RCC 7860 (cell line): ENCODE data around the gene GPS1.

Experiments
- DNase-seq: peaks from one replicate; pipeline ENCODE4 v3.0.0-alpha.2; 2015; ENCODE audit warnings: low spot score
- FAIRE-seq: peaks from 2 replicates; lab custom pipeline; 2012; peaks lifted over from hg19 to GRCh38; lab: Jason Lieb, UNC

The GPS1 gene

DNA sequence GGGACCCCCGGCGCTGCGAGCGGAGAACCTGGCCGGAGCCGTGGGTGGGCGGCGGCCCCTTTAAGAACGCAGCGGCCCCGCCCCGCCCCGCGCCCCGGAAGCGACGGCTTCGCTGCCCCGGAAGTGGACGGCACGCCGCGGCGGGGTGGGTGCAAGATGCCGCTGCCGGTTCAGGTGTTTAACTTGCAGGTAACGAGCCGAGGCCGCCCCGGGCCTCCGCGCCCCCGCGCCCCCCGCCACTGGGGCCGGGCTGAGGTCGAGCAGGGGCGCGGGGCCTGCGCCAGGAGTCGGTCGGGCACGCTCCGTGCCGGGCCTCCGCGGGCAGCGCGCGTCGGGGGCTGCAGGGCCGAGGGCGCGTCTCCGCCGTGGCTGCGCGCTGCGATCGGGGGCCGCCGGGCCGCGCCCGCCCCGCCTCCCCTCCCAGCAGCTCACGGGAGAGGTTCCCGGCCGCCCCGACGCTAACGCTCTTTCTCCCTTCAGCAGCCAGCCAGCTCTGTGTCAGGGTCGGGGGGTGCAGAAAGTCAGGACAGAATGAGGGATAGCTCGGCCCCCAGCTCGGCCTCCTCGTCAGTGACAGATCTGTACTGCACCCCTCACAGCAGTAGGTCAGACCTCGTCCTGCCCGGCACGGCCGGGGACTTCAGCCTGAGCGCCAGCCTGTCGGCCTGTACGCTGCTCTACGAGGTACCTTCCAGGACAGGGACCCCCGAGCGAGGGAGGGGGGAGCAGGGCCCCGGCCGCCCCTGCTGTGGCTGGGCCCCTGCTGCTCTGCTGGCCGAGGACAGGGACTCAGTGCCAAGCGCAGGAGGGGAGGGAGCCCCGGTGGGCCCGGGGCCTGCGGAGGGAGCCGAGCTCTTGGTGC lies at the start of gene GPS1, which contains the start of gene RFNG:
TSS of gene GPS1 (plus strand) at position 123 of the 862 bp plus-strand sequence. CDS start at position 157, 34 bp downstream.
TSS of gene RFNG (minus strand) at position 36 of the 862 bp plus-strand sequence. CDS start 45 bp downstream, outside the sequence.
- peak; percentile 29 for DNase-seq
- no peak for FAIRE-seq

GRCh38 chr17:82003411-82004381 lies 48.0 kb upstream of the GPS1 start:
- DNase-seq = peak; percentile 96

DNA sequence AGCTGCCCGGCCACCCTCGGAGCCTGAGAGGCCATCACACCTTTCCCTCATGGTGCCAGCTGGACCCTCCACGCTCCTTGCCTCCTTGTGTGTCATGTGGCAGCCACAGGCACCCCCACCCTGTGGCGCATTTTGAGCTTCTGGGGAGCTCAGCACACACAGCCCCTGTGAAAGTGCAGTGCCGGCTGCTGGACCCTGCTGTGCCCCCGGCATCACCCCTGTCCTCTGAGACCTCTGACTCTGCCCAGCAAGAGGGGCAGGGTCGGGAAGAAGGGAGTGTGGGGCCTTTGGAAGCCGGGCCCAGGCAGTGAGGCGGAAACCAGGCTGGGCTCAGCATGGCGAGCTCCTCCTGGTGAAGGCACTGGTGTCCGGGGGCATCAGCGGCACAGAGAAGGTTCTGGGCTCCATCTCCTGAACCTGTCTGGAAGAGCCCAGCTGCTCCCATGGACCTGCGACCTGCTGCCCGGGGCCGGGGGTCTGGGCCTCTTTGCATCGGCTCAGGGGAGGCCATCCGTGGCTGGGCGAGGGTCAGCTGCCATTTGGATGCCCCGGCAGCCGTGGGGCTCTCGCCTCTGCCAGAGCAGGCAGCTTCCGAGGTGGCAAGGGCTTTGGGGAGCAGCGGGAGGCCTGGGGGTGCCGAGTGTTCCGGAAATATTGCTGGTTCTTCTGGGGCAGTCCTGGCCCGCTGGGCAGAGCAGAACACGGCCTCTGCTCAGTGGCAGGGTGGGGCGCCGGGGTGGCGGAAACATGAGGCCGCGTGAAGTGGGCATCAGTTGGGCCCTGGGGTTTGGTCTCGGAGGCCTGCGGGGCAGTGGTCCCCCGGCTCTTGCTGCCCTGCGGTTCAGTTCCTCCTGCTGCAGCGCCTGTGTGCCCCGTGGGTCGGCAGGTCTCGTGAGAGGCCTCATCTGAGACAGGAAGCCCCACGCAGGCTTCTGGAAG lies 46.9 kb upstream of the GPS1 start:
- no peak for DNase-seq
- no peak for FAIRE-seq

More at GRCh38 chr17:82003411-82004381, 48.0 kb upstream of the GPS1 start:
- FAIRE-seq = peak; percentile 94

- DNase-seq (no peak), FAIRE-seq (no peak)
Measured at GRCh38 chr17:82005701-82006348, 45.9 kb upstream of the GPS1 start.

- FAIRE-seq (no peak), DNase-seq (no peak)
Measured at GRCh38 chr17:82006468-82007227, 45.0 kb upstream of the GPS1 start.

- DNase-seq = no peak
- no peak for FAIRE-seq
Measured at GRCh38 chr17:82007228-82007494, 44.5 kb upstream of the GPS1 start.

- FAIRE-seq (no peak), DNase-seq (no peak)
Measured at GRCh38 chr17:82007495-82008257, 44.0 kb upstream of the GPS1 start.

DNA sequence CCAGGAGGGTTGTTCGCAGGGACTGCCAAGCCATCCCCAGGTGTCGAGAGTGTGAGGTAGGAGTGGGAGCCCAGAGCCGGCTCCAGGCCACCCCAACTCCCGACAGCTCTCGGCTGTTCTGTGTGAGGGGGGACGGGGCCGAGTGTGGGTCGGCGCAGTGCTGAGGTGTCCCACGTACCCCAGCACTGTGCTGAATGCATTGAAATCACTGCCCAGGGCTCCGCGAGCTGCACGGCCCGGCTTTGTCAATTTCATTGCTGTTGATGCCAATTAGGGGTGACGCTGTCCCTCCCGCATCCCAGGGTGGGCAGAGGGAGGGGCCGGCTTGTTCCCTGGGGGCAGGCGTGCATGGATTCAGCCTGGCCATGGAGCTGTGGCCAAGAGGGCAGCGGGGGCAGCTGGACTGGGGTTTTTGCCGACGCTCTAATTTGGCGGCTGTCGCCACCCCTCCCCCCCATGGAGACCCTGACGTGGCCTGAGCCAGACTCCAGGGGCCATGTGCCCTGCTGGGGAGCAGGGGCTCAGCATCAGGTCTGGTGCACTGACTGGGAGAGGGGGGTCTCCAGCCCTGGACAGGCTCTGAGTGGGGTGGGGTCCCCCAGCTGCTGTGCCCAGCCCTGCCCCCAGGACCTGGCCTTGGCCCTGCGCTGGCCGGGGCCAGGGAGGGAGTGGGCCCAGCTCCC lies 43.3 kb upstream of the GPS1 start:
- no peak for FAIRE-seq
- DNase-seq = no peak

DNA sequence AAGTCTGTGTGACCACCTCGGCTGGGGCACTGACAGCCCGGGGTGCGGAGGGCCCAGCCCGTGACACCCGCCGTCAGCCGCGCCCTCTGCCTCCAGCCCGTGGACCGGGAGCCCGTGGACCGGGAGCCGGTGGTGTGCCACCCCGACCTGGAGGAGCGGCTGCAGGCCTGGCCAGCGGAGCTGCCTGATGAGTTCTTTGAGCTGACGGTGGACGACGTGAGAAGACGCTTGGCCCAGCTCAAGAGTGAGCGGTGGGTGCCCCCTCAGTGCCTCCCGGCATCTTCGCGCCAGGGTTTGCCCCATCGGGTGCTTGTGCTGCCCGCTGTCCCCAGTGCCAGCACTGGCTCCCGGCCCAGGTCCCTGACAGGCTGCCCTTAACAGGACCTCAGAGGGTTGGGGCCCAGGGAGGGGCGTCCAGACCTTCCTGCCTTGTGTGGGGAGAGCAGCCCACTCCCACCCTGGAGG lies 42.7 kb upstream of the GPS1 start:
- FAIRE-seq = no peak
- DNase-seq = no peak

DNA sequence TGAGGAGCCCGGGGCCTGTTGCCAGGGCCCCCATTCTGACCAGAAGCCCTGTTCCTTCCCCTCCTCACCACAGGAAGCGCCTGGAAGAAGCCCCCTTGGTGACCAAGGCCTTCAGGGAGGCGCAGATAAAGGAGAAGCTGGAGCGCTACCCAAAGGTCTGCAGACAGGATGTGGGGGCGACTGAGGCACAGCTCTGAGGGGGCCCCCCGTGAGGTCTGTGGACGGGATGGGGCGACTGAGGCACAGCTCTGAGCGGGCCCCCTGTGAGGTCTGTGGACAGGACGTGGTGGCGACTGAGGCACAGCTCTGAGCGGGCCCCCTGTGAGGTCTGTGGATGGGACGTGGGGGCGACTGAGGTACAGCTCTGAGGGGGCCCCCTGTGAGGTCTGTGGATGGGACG lies 42.3 kb upstream of the GPS1 start:
- no peak for FAIRE-seq
- no peak for DNase-seq

DNA sequence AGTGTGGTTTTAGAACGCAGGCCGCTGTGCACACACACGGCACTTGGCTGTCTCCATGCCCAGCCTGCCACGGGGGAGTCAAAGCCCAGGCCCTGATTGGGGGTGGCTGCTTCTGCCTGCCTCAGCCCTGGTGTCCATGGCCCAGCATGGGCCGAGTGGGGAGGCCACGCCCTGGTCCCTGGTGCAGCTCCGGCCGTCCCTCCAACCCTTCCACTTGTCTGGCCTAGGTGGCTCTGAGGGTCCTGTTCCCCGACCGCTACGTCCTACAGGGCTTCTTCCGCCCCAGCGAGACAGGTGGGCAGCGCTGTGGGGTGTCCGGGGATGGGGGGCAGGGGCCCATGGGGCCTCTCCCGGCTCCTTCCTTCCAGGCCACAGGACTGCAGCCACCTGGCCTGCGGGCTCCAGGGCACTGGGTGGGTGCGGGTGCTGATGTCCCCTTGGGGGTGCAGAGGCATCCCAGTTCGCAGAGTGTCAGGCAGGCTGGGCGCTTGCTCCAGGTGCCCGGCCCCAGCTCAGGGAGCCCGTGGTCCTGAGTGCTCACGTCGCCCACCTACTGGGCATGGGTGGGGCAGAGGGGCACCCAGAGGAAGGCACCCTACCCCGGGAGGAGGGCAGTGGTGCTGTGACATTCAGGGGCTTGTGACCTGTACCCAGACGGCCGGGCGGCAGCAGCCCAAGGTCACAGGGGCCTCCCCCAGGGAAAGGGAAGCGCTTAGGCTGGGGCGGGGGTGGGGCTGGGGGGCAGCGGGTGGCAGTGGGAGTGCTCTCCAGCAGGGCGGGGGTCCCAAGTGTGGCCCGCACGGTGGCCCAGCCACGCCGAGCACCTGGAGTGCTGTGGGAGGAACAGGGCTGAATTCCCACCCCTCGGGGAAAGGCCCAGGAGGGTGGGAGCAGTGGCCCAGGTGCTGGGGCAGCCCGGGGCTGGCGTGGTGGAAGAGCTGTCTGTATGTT lies 40.8 kb upstream of the GPS1 start:
- DNase-seq (no peak), FAIRE-seq (no peak)

DNA sequence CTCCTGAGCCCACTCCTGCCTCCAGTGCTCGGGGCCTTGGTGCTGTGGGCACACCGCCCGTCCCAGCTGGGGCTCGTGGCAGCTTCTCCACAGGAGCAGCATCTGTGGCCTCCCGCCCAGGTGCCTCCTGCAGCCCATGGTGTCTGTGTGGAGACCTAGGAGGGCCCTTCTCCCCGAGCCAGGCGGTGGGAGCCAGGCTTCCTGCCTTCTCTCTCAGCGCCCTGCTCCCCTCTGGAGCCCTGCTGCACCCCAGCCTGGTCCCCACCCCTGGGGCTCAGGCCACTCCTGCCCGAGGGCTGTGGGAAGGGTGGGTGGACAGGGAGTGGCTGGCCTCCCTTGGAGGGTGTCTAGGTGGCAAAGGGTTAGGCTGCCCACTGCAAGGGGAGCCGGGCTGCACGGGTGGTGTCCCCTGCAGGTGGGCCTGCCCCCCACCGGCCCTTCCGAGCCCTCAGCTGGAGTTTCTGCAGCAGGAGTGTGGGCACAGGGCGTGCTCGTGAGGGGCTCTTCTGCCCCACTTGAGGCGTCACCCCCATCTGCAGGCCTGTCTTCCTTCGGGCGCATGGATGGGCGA lies 40.0 kb upstream of the GPS1 start:
- FAIRE-seq = no peak
- no peak for DNase-seq

GRCh38 chr17:82012261-82012639 lies 39.4 kb upstream of the GPS1 start:
- no peak for DNase-seq
- no peak for FAIRE-seq

DNA sequence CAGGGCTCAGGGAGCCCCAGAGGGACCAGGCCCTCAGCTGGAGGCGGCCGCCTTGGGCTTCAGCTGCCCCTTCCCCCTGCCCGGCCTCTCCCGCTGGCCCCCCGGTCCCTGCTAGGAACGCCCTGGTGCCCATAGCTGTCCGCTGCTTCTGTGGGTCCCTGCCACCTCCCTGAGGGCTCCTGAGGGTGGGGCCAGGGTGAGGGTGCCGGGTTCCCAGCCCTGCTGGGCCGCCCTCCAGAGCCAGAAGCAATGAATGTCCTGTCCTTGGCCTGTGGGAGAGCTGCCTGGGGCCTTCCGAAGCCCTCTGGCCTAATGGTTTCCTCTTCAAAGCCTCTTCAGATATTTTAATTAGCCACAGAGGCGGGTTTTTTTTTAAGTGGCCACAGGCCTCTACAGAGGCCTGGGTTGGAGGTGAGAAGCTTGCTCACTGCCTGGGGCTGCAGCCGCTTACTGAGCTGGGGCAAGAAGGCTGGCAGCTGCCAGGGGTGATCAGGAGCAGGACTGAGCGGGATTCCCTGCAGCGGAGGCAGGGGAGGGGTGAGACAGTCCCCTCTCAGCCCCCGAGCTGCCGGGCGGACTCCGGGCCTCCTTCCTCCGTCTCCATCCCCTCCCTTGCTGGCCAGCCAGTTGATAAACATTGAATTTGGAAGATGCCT lies 38.9 kb upstream of the GPS1 start:
- FAIRE-seq = no peak
- no peak for DNase-seq

GRCh38 chr17:82013341-82013740 lies 38.4 kb upstream of the GPS1 start:
- FAIRE-seq = no peak

DNA sequence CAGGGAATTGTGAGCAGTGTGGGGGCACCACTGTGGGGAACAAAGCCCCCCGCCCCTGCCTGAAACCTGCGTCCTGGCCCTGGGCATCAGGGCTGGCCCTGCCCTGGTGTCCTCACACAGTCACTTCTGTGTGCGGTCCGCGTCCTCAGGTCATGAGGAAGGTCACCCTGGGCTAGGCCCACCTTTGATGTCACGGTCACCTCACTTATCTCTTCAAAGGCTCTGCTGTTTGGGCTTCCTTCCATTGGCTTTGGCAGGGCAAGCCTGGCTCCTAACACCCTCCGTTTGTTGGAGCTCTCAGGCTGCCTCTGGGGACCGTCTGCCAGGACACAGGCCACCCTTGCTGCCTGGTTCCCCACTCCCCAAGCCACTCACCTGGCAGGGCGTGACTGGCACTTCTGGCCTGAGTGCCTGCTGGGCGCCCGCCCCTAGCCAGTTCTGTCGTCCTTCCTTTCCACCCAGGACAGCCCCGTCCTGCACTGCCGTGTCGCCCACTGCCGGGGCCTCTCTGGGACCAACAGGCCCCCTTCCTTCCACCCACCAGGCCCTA lies 37.9 kb upstream of the GPS1 start:
- FAIRE-seq (no peak), DNase-seq (no peak)

More at GRCh38 chr17:82013341-82013740, 38.4 kb upstream of the GPS1 start:
- DNase-seq = no peak
